ENCODE data around the gene NDUFA7. TPM values are rescaled to one million over a fixed set of nuclear protein-coding genes. Genes with fewer than 3 reads are reported as not detected.

The NDUFA7 gene
- polyA plus RNA-seq, 2 of the 4 experiments (the other 2 are of a cell fraction) = 29.7 to 40.2 TPM

DNA sequence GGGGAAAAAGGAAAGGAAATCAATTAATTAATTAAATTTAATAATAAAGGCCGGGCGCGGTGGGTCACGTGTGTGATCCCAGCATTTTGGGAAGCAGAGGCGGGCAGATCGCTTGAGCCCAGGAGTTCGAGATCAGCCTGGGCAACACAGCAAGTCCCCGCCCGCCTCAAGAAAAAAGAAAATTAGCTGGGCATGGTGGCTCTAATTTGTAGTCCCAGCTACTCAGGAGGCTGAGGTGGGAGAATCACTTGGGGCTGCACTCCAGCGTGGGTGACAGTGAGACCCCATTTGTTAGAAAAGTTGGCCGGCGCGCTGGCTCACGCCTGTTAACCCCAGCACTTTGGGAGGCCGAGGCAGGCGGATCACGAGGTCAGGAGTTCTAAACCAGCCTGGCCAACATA lies 12.3 kb downstream of the NDUFA7 start (continued):
- TF ChIP-seq PBX3 (IDR thresholded peaks at IDR 0.05) = no peak
- TF ChIP-seq MAFK (IDR thresholded peaks at IDR 0.05; ENCODE audit: partially characterized antibody) = no peak
- TF ChIP-seq POLR2AphosphoS2 (conservative IDR thresholded peaks at IDR 0.05; ENCODE audit: low read length) = no peak
- TF ChIP-seq HOXB13 (CRISPR knock-in tag; IDR thresholded peaks at IDR 0.05; ENCODE audit: low read depth) = no peak

- CTCF ChIA-PET = no interaction called here
- Histone ChIP-seq H3K4me3 (peak within 1 kb of the TSS; percentile 53), H3K4me1 (peaks cover 20% of the 10 kb centered on the region)
- TF ChIP-seq TP53 (CRISPR knock-in tag; IDR thresholded peaks at IDR 0.05) (no peak), GATA3 (IDR thresholded peaks at IDR 0.05; ENCODE audit: borderline replicate concordance) (peak; percentile 44; the same call in 1 of the 2 replicates), BCL3 (IDR thresholded peaks at IDR 0.05) (peak; percentile 59; the same call in 1 of the 3 replicates), REST (IDR thresholded peaks at IDR 0.05) (peak; percentile 75), MYC (IDR thresholded peaks at IDR 0.05; ENCODE audit: borderline replicate concordance, low read length) (peak; percentile 47), KDM1A (IDR thresholded peaks at IDR 0.05; ENCODE audit: low read depth) (no peak), RNF2 (IDR thresholded peaks at IDR 0.05; ENCODE audit: borderline replicate concordance, low read depth) (no peak), ESRRA (IDR thresholded peaks at IDR 0.05; ENCODE audit: borderline replicate concordance, low read length) (no peak), RAD21 (conservative IDR thresholded peaks at IDR 0.05 in 1 of 2, IDR thresholded peaks at IDR 0.05 in 1 of 2) (no peak), NFE2L2 (conservative IDR thresholded peaks at IDR 0.05; ENCODE audit: low read length) (no peak), EHMT2 (IDR thresholded peaks at IDR 0.05; ENCODE audit: low read depth) (no peak), ZC3H11A (IDR thresholded peaks at IDR 0.05) (no peak), CEBPB (IDR thresholded peaks at IDR 0.05) (no peak), CBX2 (IDR thresholded peaks at IDR 0.05; ENCODE audit: borderline replicate concordance, low read depth) (no peak), HOXA7 (CRISPR knock-in tag; IDR thresholded peaks at IDR 0.05) (0 out of 2 replicates have a peak, but pooled peaks have one; percentile 35), RFX5 (IDR thresholded peaks at IDR 0.05) (no peak), PBX3 (IDR thresholded peaks at IDR 0.05) (peak; percentile 67), HOXB13 (CRISPR knock-in tag; IDR thresholded peaks at IDR 0.05; ENCODE audit: low read depth) (no peak), SREBF2 (IDR thresholded peaks at IDR 0.05) (no peak), ZNF302 (CRISPR knock-in tag; IDR thresholded peaks at IDR 0.05) (no peak), ZFP36 (IDR thresholded peaks at IDR 0.05; ENCODE audit: borderline replicate concordance, partially characterized antibody) (no peak), JUN (IDR thresholded peaks at IDR 0.05) (peak in 1 of 2 experiments; percentile 91; a peak in 3 of 5 replicates)
- TF ChIP-seq, protein P1, sequence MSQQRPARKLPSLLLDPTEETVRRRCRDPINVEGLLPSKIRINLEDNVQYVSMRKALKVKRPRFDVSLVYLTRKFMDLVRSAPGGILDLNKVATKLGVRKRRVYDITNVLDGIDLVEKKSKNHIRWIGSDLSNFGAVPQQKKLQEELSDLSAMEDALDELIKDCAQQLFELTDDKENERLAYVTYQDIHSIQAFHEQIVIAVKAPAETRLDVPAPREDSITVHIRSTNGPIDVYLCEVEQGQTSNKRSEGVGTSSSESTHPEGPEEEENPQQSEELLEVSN (IDR thresholded peaks at IDR 0.05; ENCODE audit: borderline replicate concordance, low read depth) = peak; percentile 94
- TF ChIP-seq, protein P2, sequence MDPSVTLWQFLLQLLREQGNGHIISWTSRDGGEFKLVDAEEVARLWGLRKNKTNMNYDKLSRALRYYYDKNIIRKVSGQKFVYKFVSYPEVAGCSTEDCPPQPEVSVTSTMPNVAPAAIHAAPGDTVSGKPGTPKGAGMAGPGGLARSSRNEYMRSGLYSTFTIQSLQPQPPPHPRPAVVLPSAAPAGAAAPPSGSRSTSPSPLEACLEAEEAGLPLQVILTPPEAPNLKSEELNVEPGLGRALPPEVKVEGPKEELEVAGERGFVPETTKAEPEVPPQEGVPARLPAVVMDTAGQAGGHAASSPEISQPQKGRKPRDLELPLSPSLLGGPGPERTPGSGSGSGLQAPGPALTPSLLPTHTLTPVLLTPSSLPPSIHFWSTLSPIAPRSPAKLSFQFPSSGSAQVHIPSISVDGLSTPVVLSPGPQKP (IDR thresholded peaks at IDR 0.05; ENCODE audit: low read depth, low read length) = no peak
These were observed 13.0 kb downstream of the NDUFA7 start, which contains the start of gene CD320 for GRCh38 chr19:8307965-8308866. TSS of gene CD320 (minus strand) at chr19:8308358. CDS start at chr19:8308290, 68 bp downstream.

More at GRCh38 chr19:8307965-8308866, 13.0 kb downstream of the NDUFA7 start, which contains the start of gene CD320:
- under 1% methylated on average over 26 of the region's 63 CpGs for WGBS (ENCODE audit: missing lambda C conversion rate)
- DNase-seq (ENCODE audit: low read depth in 1 of 2, low spot score in 1 of 2) (peak; percentile 88 to 90), FAIRE-seq (no peak), ATAC-seq (peak; percentile 91 to 92)
- peak within 1 kb of the TSS; percentile 79 to 92 for H3K27ac ChIP-seq
- POLR2A ChIA-PET = no interaction called here
- peak within 1 kb of the TSS; percentile 95 for H3K4me2 ChIP-seq
- no peaks in the 10 kb centered on the region for H3K9me3 ChIP-seq

Data from A549 (cell line).